ENCODE measurements around the gene UNC45B. TPM values are rescaled to one million over a fixed set of nuclear protein-coding genes. Genes with fewer than 3 reads are reported as not detected.
"Not testable (repeated sequence)": the region's sequence is repeated elsewhere in the genome, so short reads cannot be mapped to it uniquely, and the experiment has no call there.

UNC45B gene
- total RNA-seq, 1 donor from 2014 or later: 2.2 TPM

- H3K27me3 Mint-ChIP-seq (ENCODE audit: unreplicated experiment): peaks cover 3% of the 10 kb centered on the region
- no peak overlapping the region for H3K4me3 Mint-ChIP-seq (ENCODE audit: unreplicated experiment)
- TF ChIP-seq, protein P1, sequence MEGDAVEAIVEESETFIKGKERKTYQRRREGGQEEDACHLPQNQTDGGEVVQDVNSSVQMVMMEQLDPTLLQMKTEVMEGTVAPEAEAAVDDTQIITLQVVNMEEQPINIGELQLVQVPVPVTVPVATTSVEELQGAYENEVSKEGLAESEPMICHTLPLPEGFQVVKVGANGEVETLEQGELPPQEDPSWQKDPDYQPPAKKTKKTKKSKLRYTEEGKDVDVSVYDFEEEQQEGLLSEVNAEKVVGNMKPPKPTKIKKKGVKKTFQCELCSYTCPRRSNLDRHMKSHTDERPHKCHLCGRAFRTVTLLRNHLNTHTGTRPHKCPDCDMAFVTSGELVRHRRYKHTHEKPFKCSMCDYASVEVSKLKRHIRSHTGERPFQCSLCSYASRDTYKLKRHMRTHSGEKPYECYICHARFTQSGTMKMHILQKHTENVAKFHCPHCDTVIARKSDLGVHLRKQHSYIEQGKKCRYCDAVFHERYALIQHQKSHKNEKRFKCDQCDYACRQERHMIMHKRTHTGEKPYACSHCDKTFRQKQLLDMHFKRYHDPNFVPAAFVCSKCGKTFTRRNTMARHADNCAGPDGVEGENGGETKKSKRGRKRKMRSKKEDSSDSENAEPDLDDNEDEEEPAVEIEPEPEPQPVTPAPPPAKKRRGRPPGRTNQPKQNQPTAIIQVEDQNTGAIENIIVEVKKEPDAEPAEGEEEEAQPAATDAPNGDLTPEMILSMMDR (IDR thresholded peaks at IDR 0.05; ENCODE audit: partially characterized antibody, unreplicated experiment): no peak
- H3K36me3 Mint-ChIP-seq (ENCODE audit: unreplicated experiment): peaks cover 9% of the 10 kb centered on the region
- peaks cover 2% of the 10 kb centered on the region for H3K9me3 Mint-ChIP-seq (ENCODE audit: unreplicated experiment)
- DNase-seq: no peak
- H3K4me1 Mint-ChIP-seq (ENCODE audit: low read depth, unreplicated experiment): no peaks in the 10 kb centered on the region
- H3K27ac Mint-ChIP-seq (ENCODE audit: unreplicated experiment): no peak overlapping the region
Measured at GRCh38 chr17:35104844-35105450, 42.7 kb upstream of the UNC45B start.

DNA sequence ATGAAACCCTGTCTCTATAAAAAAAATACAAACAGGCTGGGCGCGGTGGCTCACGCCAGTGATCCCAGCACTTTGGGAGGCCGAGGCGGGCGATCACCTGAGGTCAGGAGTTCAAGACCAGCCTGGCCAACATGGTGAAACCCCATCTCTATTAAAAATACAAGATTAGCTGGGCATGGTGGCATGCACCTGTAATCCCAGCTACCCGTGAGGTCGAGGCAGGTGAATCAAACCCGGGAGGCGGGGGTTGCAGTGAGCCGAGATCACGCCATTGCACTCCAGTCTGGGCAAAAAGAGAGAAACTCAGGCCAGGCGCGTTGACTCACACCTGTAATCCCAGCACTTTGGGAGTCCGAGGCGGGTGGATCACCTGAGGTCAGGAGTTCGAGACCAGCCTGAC is 36.8 kb upstream of the UNC45B start:
- H3K36me3 Mint-ChIP-seq (ENCODE audit: unreplicated experiment); H3K4me3 Mint-ChIP-seq (ENCODE audit: unreplicated experiment); H3K4me1 Mint-ChIP-seq (ENCODE audit: low read depth, unreplicated experiment); H3K27me3 Mint-ChIP-seq (ENCODE audit: unreplicated experiment); DNase-seq; H3K9me3 Mint-ChIP-seq (ENCODE audit: unreplicated experiment); H3K27ac Mint-ChIP-seq (ENCODE audit: unreplicated experiment): not testable (repeated sequence)

GRCh38 chr17:35116845-35117244 is 30.8 kb upstream of the UNC45B start:
- H3K27ac Mint-ChIP-seq (ENCODE audit: unreplicated experiment): no peak overlapping the region
- H3K9me3 Mint-ChIP-seq (ENCODE audit: unreplicated experiment): peaks cover 6% of the 10 kb centered on the region
- H3K27me3 Mint-ChIP-seq (ENCODE audit: unreplicated experiment): peaks cover 3% of the 10 kb centered on the region
- H3K4me1 Mint-ChIP-seq (ENCODE audit: low read depth, unreplicated experiment): peaks cover 4% of the 10 kb centered on the region
- DNase-seq: no peak
- no peaks in the 10 kb centered on the region for H3K36me3 Mint-ChIP-seq (ENCODE audit: unreplicated experiment)
- no peak overlapping the region for H3K4me3 Mint-ChIP-seq (ENCODE audit: unreplicated experiment)
- TF ChIP-seq, protein P1 (IDR thresholded peaks at IDR 0.05; ENCODE audit: partially characterized antibody, unreplicated experiment): no peak

GRCh38 chr17:35117984-35118383 is 29.6 kb upstream of the UNC45B start:
- DNase-seq: no peak
- TF ChIP-seq, protein P1 (IDR thresholded peaks at IDR 0.05; ENCODE audit: partially characterized antibody, unreplicated experiment): no peak
- no peaks in the 10 kb centered on the region for H3K36me3 Mint-ChIP-seq (ENCODE audit: unreplicated experiment)
- H3K27me3 Mint-ChIP-seq (ENCODE audit: unreplicated experiment): peaks cover 3% of the 10 kb centered on the region
- peaks cover 6% of the 10 kb centered on the region for H3K9me3 Mint-ChIP-seq (ENCODE audit: unreplicated experiment)
- H3K4me3 Mint-ChIP-seq (ENCODE audit: unreplicated experiment): peak overlapping the region; percentile 72
- no peak overlapping the region for H3K27ac Mint-ChIP-seq (ENCODE audit: unreplicated experiment)
- peaks cover 4% of the 10 kb centered on the region for H3K4me1 Mint-ChIP-seq (ENCODE audit: low read depth, unreplicated experiment)

DNA sequence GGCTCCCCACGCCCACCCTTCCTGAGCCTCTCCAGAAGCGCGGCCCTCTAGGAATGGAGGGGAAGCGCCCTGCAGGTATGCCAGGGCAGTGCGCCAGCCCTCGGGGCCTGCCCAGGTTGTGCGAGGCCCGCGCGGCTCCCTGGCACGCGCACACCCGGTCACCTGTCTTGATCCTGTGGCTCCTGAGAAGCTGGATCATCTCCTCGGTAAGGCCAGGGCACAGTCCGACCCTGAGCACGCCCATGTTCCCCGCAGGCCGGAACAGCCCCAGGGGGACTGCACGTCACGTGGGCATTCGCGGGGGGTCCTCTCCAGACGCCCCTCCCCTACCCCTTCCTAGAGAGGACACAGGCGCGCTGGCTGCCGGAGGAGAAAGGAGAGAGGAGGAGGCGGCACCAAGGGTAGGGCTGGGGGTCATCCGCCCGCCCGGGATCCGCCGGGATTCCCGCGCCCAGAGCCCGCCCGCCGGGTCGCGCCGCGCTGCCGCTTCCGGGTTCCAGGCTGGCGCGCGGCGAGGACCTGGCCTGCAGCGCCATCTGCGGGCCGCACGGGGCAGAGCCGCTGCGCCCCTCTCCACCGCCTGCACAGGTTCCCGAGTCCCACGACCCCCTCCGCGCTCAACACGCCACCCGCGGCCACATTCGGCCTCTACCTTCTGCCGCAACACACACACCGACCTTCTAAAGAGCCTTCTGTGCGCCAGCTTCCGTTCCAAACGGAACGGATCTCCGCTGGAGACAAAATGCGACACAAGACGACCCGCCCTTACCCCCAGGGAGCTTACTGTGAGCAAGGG is 28.0 kb upstream of the UNC45B start, which contains the start of gene RAD51D:
Gene RAD51D (minus strand): TSS at position 491 of the 796 bp plus-strand sequence. CDS start 247 bp downstream, at position 244.
- H3K4me1 Mint-ChIP-seq (ENCODE audit: low read depth, unreplicated experiment): peaks cover 4% of the 10 kb centered on the region
- no peaks in the 10 kb centered on the region for H3K36me3 Mint-ChIP-seq (ENCODE audit: unreplicated experiment)
- H3K9me3 Mint-ChIP-seq (ENCODE audit: unreplicated experiment): peaks cover 6% of the 10 kb centered on the region
- peak within 1 kb of the TSS; percentile 95 for H3K27ac Mint-ChIP-seq (ENCODE audit: unreplicated experiment)
- TF ChIP-seq, protein P1 (IDR thresholded peaks at IDR 0.05; ENCODE audit: partially characterized antibody, unreplicated experiment): peak; percentile 88
- peaks cover 3% of the 10 kb centered on the region for H3K27me3 Mint-ChIP-seq (ENCODE audit: unreplicated experiment)
- peak; percentile 87 for DNase-seq
- H3K4me3 Mint-ChIP-seq (ENCODE audit: unreplicated experiment): peak within 1 kb of the TSS; percentile 97
